IPS-15b (cell line): Measurements from ENCODE around the gene GABPB1.

Source experiments
- H3K27me3 ChIP-seq: one replicate; pipeline ENCODE4 v1.6.1; 2013; ENCODE audit warnings: low read length; ENCODE audit not compliant: control insufficient read depth, insufficient read depth
- H3K36me3 ChIP-seq: one replicate; pipeline ENCODE4 v1.6.1; 2013; ENCODE audit warnings: low read length; ENCODE audit not compliant: control insufficient read depth, insufficient read depth
- H3K4me1 ChIP-seq: one replicate; pipeline ENCODE4 v1.6.1; 2013; ENCODE audit warnings: mild to moderate bottlenecking, low read length; ENCODE audit not compliant: control insufficient read depth, insufficient read depth
- H3K4me3 ChIP-seq: one replicate; pipeline ENCODE4 v1.5.1; 2013; ENCODE audit warnings: low read depth, low read length
- H3K9ac ChIP-seq: one replicate; pipeline ENCODE4 v1.6.1; 2013; ENCODE audit warnings: low read depth, mild to moderate bottlenecking, low read length
- H3K9me3 ChIP-seq: one replicate; pipeline ENCODE4 v1.6.1; 2013; ENCODE audit warnings: mild to moderate bottlenecking, low read length; ENCODE audit not compliant: control insufficient read depth, insufficient read depth

GABPB1 gene

GRCh38 chr15:50340416-50340815 is 14.6 kb downstream of the GABPB1 start:
- Histone ChIP-seq H3K36me3 (no peaks in the 10 kb centered on the region), H3K9ac (no peak overlapping the region), H3K9me3 (no peaks in the 10 kb centered on the region), H3K27me3 (no peaks in the 10 kb centered on the region), H3K4me3 (no peak overlapping the region), H3K4me1 (no peaks in the 10 kb centered on the region)

DNA sequence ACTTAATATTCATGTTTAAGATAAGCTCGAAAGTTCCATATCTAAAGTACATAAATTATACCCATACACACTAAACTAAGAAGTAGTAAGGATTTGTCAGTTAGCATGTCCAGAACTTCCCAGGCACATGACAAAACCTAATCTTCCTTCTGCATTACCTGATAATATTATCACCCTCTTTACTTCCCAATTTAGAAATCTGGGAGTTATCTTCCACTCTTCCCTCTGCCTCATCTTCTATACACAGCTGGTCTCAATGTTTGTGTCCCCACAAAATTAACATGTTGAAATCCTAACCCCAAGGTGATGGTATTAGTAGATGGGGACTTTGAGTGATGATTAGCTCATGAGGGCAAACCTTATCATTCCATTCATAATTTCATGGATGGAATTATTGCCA is 15.3 kb downstream of the GABPB1 start:
- no peak overlapping the region for H3K9ac ChIP-seq
- H3K4me3 ChIP-seq = no peak overlapping the region
- no peaks in the 10 kb centered on the region for H3K9me3 ChIP-seq
- H3K27me3 ChIP-seq = no peaks in the 10 kb centered on the region
- no peaks in the 10 kb centered on the region for H3K36me3 ChIP-seq
- H3K4me1 ChIP-seq = no peaks in the 10 kb centered on the region

- Histone ChIP-seq H3K4me1 (peaks cover 5% of the 10 kb centered on the region), H3K36me3 (no peaks in the 10 kb centered on the region), H3K9me3 (no peaks in the 10 kb centered on the region), H3K4me3 (no peak overlapping the region), H3K9ac (no peak overlapping the region), H3K27me3 (no peaks in the 10 kb centered on the region)
Measured at GRCh38 chr15:50335251-50335650, 19.7 kb downstream of the GABPB1 start.

DNA sequence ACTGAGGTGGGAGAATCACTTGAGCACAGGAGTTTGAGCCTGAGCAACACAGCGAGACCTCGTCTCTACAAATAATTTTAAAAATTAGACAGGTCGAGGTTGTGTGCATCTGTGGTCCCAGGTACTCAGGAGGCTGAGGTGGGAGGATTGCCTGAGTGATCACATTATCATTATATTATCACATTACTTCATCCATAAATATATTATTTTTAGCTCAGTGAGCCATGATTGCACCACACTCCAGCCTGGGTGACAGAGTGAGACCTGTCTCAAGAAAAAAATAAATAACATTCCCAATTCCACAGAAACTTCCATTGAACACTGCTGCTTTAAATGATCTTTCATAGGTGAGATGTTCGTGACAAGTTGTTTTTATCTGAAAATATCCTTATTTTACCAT is 21.8 kb downstream of the GABPB1 start:
- Histone ChIP-seq H3K9ac (no peak overlapping the region), H3K36me3 (no peaks in the 10 kb centered on the region), H3K27me3 (no peaks in the 10 kb centered on the region), H3K4me3 (no peak overlapping the region), H3K4me1 (peaks cover 5% of the 10 kb centered on the region), H3K9me3 (no peaks in the 10 kb centered on the region)

DNA sequence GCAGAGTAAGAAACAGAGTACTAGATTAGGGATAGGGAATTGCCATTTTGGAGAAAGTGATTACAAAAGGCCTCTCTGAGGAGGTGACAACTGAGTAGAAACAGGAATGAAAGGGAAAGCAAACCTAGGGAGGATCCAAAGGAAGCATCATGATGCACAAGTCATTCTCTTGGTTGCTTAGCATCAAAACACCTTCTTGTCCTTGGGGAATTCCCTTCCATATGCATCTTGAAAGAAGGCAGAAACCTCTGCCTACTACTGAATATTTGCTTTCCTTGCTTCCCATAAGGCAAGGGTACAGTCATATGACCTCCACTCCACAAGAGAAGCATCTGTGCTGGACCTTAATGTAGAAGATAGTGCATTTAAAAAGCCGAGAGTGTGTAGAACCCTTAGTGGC is 24.1 kb downstream of the GABPB1 start:
- Histone ChIP-seq H3K36me3 (no peaks in the 10 kb centered on the region), H3K9me3 (no peaks in the 10 kb centered on the region), H3K4me1 (peaks cover 5% of the 10 kb centered on the region), H3K27me3 (no peaks in the 10 kb centered on the region), H3K9ac (no peak overlapping the region), H3K4me3 (no peak overlapping the region)

GRCh38 chr15:50328116-50328515 is 26.9 kb downstream of the GABPB1 start:
- Histone ChIP-seq H3K9me3 (no peaks in the 10 kb centered on the region), H3K27me3 (no peaks in the 10 kb centered on the region), H3K4me3 (no peak overlapping the region), H3K9ac (no peak overlapping the region), H3K36me3 (no peaks in the 10 kb centered on the region), H3K4me1 (peaks cover 5% of the 10 kb centered on the region)

GRCh38 chr15:50321680-50322210 is 33.3 kb downstream of the GABPB1 start:
- no peaks in the 10 kb centered on the region for H3K4me1 ChIP-seq
- H3K4me3 ChIP-seq = no peak overlapping the region
- no peaks in the 10 kb centered on the region for H3K36me3 ChIP-seq
- H3K9me3 ChIP-seq = no peaks in the 10 kb centered on the region
- H3K27me3 ChIP-seq = no peaks in the 10 kb centered on the region
- no peak overlapping the region for H3K9ac ChIP-seq

GRCh38 chr15:50320504-50320903 is 34.5 kb downstream of the GABPB1 start:
- no peak overlapping the region for H3K9ac ChIP-seq
- no peaks in the 10 kb centered on the region for H3K9me3 ChIP-seq
- no peaks in the 10 kb centered on the region for H3K4me1 ChIP-seq
- no peaks in the 10 kb centered on the region for H3K36me3 ChIP-seq
- no peak overlapping the region for H3K4me3 ChIP-seq
- no peaks in the 10 kb centered on the region for H3K27me3 ChIP-seq

GRCh38 chr15:50318697-50319096 is 36.3 kb downstream of the GABPB1 start:
- H3K9me3 ChIP-seq = no peaks in the 10 kb centered on the region
- no peaks in the 10 kb centered on the region for H3K4me1 ChIP-seq
- no peaks in the 10 kb centered on the region for H3K27me3 ChIP-seq
- H3K4me3 ChIP-seq = no peak overlapping the region
- H3K9ac ChIP-seq = no peak overlapping the region
- H3K36me3 ChIP-seq = no peaks in the 10 kb centered on the region

GRCh38 chr15:50315814-50316630 is 39.0 kb downstream of the GABPB1 start:
- no peaks in the 10 kb centered on the region for H3K36me3 ChIP-seq
- H3K27me3 ChIP-seq = no peaks in the 10 kb centered on the region
- no peaks in the 10 kb centered on the region for H3K9me3 ChIP-seq
- H3K4me1 ChIP-seq = no peaks in the 10 kb centered on the region
- H3K4me3 ChIP-seq = no peak overlapping the region
- H3K9ac ChIP-seq = no peak overlapping the region

- H3K4me3 ChIP-seq = no peak overlapping the region
- no peaks in the 10 kb centered on the region for H3K4me1 ChIP-seq
Measured at GRCh38 chr15:50312636-50313035, 42.4 kb downstream of the GABPB1 start.

DNA sequence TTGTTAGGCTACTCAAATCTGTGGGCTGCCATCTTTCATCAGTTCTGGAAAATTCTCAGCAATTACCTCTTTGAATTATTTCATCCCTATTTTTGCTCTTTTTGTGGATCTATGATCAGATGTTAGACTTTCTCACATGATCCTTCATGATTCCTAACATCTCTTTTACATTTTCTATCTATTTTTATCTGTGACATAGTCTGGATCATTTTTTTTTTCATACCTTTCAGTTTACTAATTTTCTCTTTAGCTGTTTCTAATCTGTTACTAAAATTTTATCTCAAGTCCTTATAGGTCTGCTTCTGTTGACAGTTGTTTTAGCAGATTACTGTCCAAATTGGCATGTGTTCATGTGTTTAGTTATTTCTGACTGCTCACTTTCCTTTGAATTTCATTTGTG is 47.2 kb downstream of the GABPB1 start:
- no peaks in the 10 kb centered on the region for H3K27me3 ChIP-seq

More at GRCh38 chr15:50312636-50313035, 42.4 kb downstream of the GABPB1 start:
- H3K36me3 ChIP-seq = no peaks in the 10 kb centered on the region
- H3K27me3 ChIP-seq = no peaks in the 10 kb centered on the region
- no peak overlapping the region for H3K9ac ChIP-seq
- H3K9me3 ChIP-seq = peaks cover 3% of the 10 kb centered on the region

More for the DNA sequence above, 47.2 kb downstream of the GABPB1 start:
- H3K9ac ChIP-seq = no peak overlapping the region
- H3K9me3 ChIP-seq = peaks cover 3% of the 10 kb centered on the region
- no peaks in the 10 kb centered on the region for H3K4me1 ChIP-seq
- no peaks in the 10 kb centered on the region for H3K36me3 ChIP-seq
- H3K4me3 ChIP-seq = no peak overlapping the region
